ENCODE measurements around the gene PDZD2. TPM values are rescaled to one million over a fixed set of nuclear protein-coding genes. Genes with fewer than 3 reads are reported as not detected.
"Not testable (repeated sequence)": the region's sequence is repeated elsewhere in the genome, so short reads cannot be mapped to it uniquely, and the experiment has no call there.

The PDZD2 gene
- polyA plus RNA-seq, 3 donors, result 16.9 to 20.2 (median 18.3) TPM

- no peak for DNase-seq (ENCODE audit: low read depth in 3 of 3, low spot score in 2 of 3)
Measured at GRCh38 chr5:32103521-32103920, 464.6 kb downstream of the PDZD2 start.

GRCh38 chr5:32107291-32107690 lies 468.4 kb downstream of the PDZD2 start:
- no peak for DNase-seq (ENCODE audit: low read depth in 3 of 3, low spot score in 2 of 3)

- no peak for DNase-seq (ENCODE audit: low read depth in 3 of 3, low spot score in 2 of 3)
Measured at GRCh38 chr5:32108167-32108566, 469.2 kb downstream of the PDZD2 start.

GRCh38 chr5:32109236-32109635 lies 470.3 kb downstream of the PDZD2 start:
- no peak for DNase-seq (ENCODE audit: low read depth in 3 of 3, low spot score in 2 of 3)

- DNase-seq (ENCODE audit: low read depth in 3 of 3, low spot score in 2 of 3), result no peak
Measured at GRCh38 chr5:32110111-32110696, 471.3 kb downstream of the PDZD2 start.

- no peak for DNase-seq (ENCODE audit: low read depth in 3 of 3, low spot score in 2 of 3)
Measured at GRCh38 chr5:32115985-32116384, 477.1 kb downstream of the PDZD2 start.

- DNase-seq (ENCODE audit: low read depth in 3 of 3, low spot score in 2 of 3), result no peak
Measured at GRCh38 chr5:32116574-32117313, 477.8 kb downstream of the PDZD2 start.

GRCh38 chr5:32118922-32119321 lies 480.0 kb downstream of the PDZD2 start:
- not testable (repeated sequence) for DNase-seq (ENCODE audit: low read depth in 3 of 3, low spot score in 2 of 3)

GRCh38 chr5:32123058-32123805 lies 484.3 kb downstream of the PDZD2 start:
- DNase-seq (ENCODE audit: low read depth in 3 of 3, low spot score in 2 of 3), result no peak

- no peak for DNase-seq (ENCODE audit: low read depth in 3 of 3, low spot score in 2 of 3)
Measured at GRCh38 chr5:32123889-32124676, 485.2 kb downstream of the PDZD2 start.

GRCh38 chr5:32126691-32127090 lies 487.8 kb downstream of the PDZD2 start:
- DNase-seq (ENCODE audit: low read depth in 3 of 3, low spot score in 2 of 3), result no peak

- no peak for DNase-seq (ENCODE audit: low read depth in 3 of 3, low spot score in 2 of 3)
Measured at GRCh38 chr5:32127711-32128110, 488.8 kb downstream of the PDZD2 start.

GRCh38 chr5:32129074-32129598 lies 490.2 kb downstream of the PDZD2 start:
- no peak for DNase-seq (ENCODE audit: low read depth in 3 of 3, low spot score in 2 of 3)

- DNase-seq (ENCODE audit: low read depth in 3 of 3, low spot score in 2 of 3), result no peak
Measured at GRCh38 chr5:32130865-32131264, 491.9 kb downstream of the PDZD2 start.

- no peak for DNase-seq (ENCODE audit: low read depth in 3 of 3, low spot score in 2 of 3)
Measured at GRCh38 chr5:32131604-32132003, 492.7 kb downstream of the PDZD2 start.

- DNase-seq (ENCODE audit: low read depth in 3 of 3, low spot score in 2 of 3), result no peak
Measured at GRCh38 chr5:32132757-32133156, 493.8 kb downstream of the PDZD2 start.

GRCh38 chr5:32135086-32135485 lies 496.2 kb downstream of the PDZD2 start:
- no peak for DNase-seq (ENCODE audit: low read depth in 3 of 3, low spot score in 2 of 3)

GRCh38 chr5:32136342-32136741 lies 497.4 kb downstream of the PDZD2 start:
- DNase-seq (ENCODE audit: low read depth in 3 of 3, low spot score in 2 of 3), result no peak

- DNase-seq (ENCODE audit: low read depth in 3 of 3, low spot score in 2 of 3), result no peak
Measured at GRCh38 chr5:32138839-32139493, 500.0 kb downstream of the PDZD2 start.

Data from right renal cortex interstitium (tissue), 3 donors.